ENCODE data around the gene COA1. TPM values are rescaled to one million over a fixed set of nuclear protein-coding genes. Genes with fewer than 3 reads are reported as not detected.

COA1 gene
- polyA plus RNA-seq, 6 donors from 2014 or later: 96.6 to 146 (median 107) TPM

GRCh38 chr7:43764807-43765491 is 35.6 kb upstream of the COA1 start:
- DNase-seq (no peak), ATAC-seq (ENCODE audit: low read depth in 2 of 2) (no peak)
- peak overlapping the region in 2 of 6 donors; percentile 83 to 95 for H3K27ac Mint-ChIP-seq
- no peaks in the 10 kb centered on the region for H3K9me3 Mint-ChIP-seq
- peaks cover 9 to 20% (median 10%) of the 10 kb centered on the region in 3 donors for H3K4me1 Mint-ChIP-seq
- H3K27me3 Mint-ChIP-seq: peaks cover 0 to 8% (median 3%) of the 10 kb centered on the region in 3 donors
- H3K36me3 Mint-ChIP-seq: no peaks in the 10 kb centered on the region
- H3K4me3 Mint-ChIP-seq: peak overlapping the region in 6 of 8 donors; percentile 64 to 87 (median 75)

- peak overlapping the region in 5 of 6 donors; percentile 44 to 95 (median 75) for H3K27ac Mint-ChIP-seq
- H3K4me3 Mint-ChIP-seq: peak overlapping the region; percentile 64 to 87 (median 70)
- peak; percentile 11 for DNase-seq
- H3K36me3 Mint-ChIP-seq: no peaks in the 10 kb centered on the region
- peaks cover 0 to 8% (median 4%) of the 10 kb centered on the region in 3 donors for H3K27me3 Mint-ChIP-seq
- ATAC-seq (ENCODE audit: low read depth in 2 of 2): peak; percentile 77
- H3K9me3 Mint-ChIP-seq: no peaks in the 10 kb centered on the region
- H3K4me1 Mint-ChIP-seq: peaks cover 9 to 22% (median 10%) of the 10 kb centered on the region in 3 donors
Measured at GRCh38 chr7:43764039-43764761, 34.9 kb upstream of the COA1 start.

- peak overlapping the region in 2 of 6 donors; percentile 37 to 65 for H3K27ac Mint-ChIP-seq
- no peaks in the 10 kb centered on the region for H3K36me3 Mint-ChIP-seq
- DNase-seq (no peak), ATAC-seq (ENCODE audit: low read depth in 2 of 2) (no peak)
- no peaks in the 10 kb centered on the region for H3K9me3 Mint-ChIP-seq
- peaks cover 10 to 22% (median 11%) of the 10 kb centered on the region in 3 donors for H3K4me1 Mint-ChIP-seq
- H3K27me3 Mint-ChIP-seq: peaks cover 0 to 8% (median 4%) of the 10 kb centered on the region in 3 donors
- H3K4me3 Mint-ChIP-seq: peak overlapping the region in 3 of 8 donors; percentile 2 to 64 (median 35)
Measured at GRCh38 chr7:43763183-43763582, 33.9 kb upstream of the COA1 start.

GRCh38 chr7:43761938-43762692 is 32.8 kb upstream of the COA1 start:
- no peaks in the 10 kb centered on the region for H3K36me3 Mint-ChIP-seq
- no peak for DNase-seq
- no peak for ATAC-seq (ENCODE audit: low read depth in 2 of 2)
- no peak overlapping the region for H3K27ac Mint-ChIP-seq
- no peaks in the 10 kb centered on the region for H3K9me3 Mint-ChIP-seq
- H3K4me3 Mint-ChIP-seq: peak overlapping the region in 1 of 8 donors; percentile 68
- H3K27me3 Mint-ChIP-seq: peaks cover 9 to 15% (median 14%) of the 10 kb centered on the region in 3 donors
- peaks cover 18 to 30% (median 20%) of the 10 kb centered on the region in 3 donors for H3K4me1 Mint-ChIP-seq

GRCh38 chr7:43761382-43761781 is 32.1 kb upstream of the COA1 start:
- Mint-ChIP-seq H3K9me3 (no peaks in the 10 kb centered on the region), H3K4me3 (peak overlapping the region in 2 of 8 donors; percentile 32 to 68), H3K27me3 (peaks cover 10 to 19% (median 15%) of the 10 kb centered on the region in 3 donors), H3K4me1 (peaks cover 18 to 30% (median 23%) of the 10 kb centered on the region in 3 donors), H3K36me3 (no peaks in the 10 kb centered on the region), H3K27ac (no peak overlapping the region)
- DNase-seq (no peak), ATAC-seq (ENCODE audit: low read depth in 2 of 2) (no peak)

- Mint-ChIP-seq H3K36me3 (no peaks in the 10 kb centered on the region), H3K4me3 (peak overlapping the region in 3 of 8 donors; percentile 20 to 56 (median 32)), H3K4me1 (peaks cover 18 to 30% (median 23%) of the 10 kb centered on the region in 3 donors), H3K9me3 (no peaks in the 10 kb centered on the region), H3K27ac (peak overlapping the region in 1 of 6 donors; percentile 3), H3K27me3 (peaks cover 10 to 19% (median 15%) of the 10 kb centered on the region in 3 donors)
- DNase-seq (no peak), ATAC-seq (ENCODE audit: low read depth in 2 of 2) (no peak)
Measured at GRCh38 chr7:43760861-43761260, 31.5 kb upstream of the COA1 start.

- Mint-ChIP-seq H3K27me3 (peaks cover 10 to 19% (median 18%) of the 10 kb centered on the region in 3 donors), H3K4me1 (peaks cover 12 to 21% (median 15%) of the 10 kb centered on the region in 3 donors), H3K36me3 (no peaks in the 10 kb centered on the region), H3K9me3 (no peaks in the 10 kb centered on the region), H3K4me3 (peak overlapping the region; percentile 45 to 93 (median 89)), H3K27ac (peak overlapping the region in 5 of 6 donors; percentile 2 to 78 (median 45))
- DNase-seq (peak; percentile 29), ATAC-seq (ENCODE audit: low read depth in 2 of 2) (peak; percentile 72 to 73)
Measured at GRCh38 chr7:43758822-43759683, 29.7 kb upstream of the COA1 start.

- DNase-seq (peak; percentile 53), ATAC-seq (ENCODE audit: low read depth in 2 of 2) (peak; percentile 74 to 75)
- Mint-ChIP-seq H3K36me3 (no peaks in the 10 kb centered on the region), H3K4me3 (peak within 1 kb of the TSS; percentile 45 to 93 (median 89)), H3K27me3 (peaks cover 10 to 19% (median 18%) of the 10 kb centered on the region in 3 donors), H3K9me3 (no peaks in the 10 kb centered on the region), H3K4me1 (peaks cover 12 to 14% (median 13%) of the 10 kb centered on the region in 3 donors), H3K27ac (peak within 1 kb of the TSS; percentile 30 to 78 (median 51))
Measured at GRCh38 chr7:43758029-43758821, 28.9 kb upstream of the COA1 start, which contains the start of gene BLVRA. TSS of gene BLVRA (plus strand) at chr7:43758680. CDS start at chr7:43771159, 12,479 bp downstream.

GRCh38 chr7:43757073-43757720 is 27.9 kb upstream of the COA1 start:
- H3K27ac Mint-ChIP-seq: peak overlapping the region in 2 of 6 donors; percentile 49 to 53

GRCh38 chr7:43756368-43757072 is 27.2 kb upstream of the COA1 start:
- ATAC-seq (ENCODE audit: low read depth in 2 of 2) (no peak), DNase-seq (no peak)
- H3K27me3 Mint-ChIP-seq: peaks cover 10 to 19% (median 14%) of the 10 kb centered on the region in 3 donors
- no peaks in the 10 kb centered on the region for H3K9me3 Mint-ChIP-seq
- H3K27ac Mint-ChIP-seq: no peak overlapping the region
- no peaks in the 10 kb centered on the region for H3K36me3 Mint-ChIP-seq
- H3K4me3 Mint-ChIP-seq: peak overlapping the region in 6 of 8 donors; percentile 27 to 82 (median 72)
- H3K4me1 Mint-ChIP-seq: peaks cover 8 to 14% (median 10%) of the 10 kb centered on the region in 3 donors

More at GRCh38 chr7:43757073-43757720, 27.9 kb upstream of the COA1 start:
- H3K27me3 Mint-ChIP-seq: peaks cover 10 to 19% (median 18%) of the 10 kb centered on the region in 3 donors
- H3K36me3 Mint-ChIP-seq: no peaks in the 10 kb centered on the region
- DNase-seq: no peak
- ATAC-seq (ENCODE audit: low read depth in 2 of 2): no peak
- H3K4me1 Mint-ChIP-seq: peaks cover 8 to 14% (median 10%) of the 10 kb centered on the region in 3 donors
- peak overlapping the region; percentile 45 to 92 (median 78) for H3K4me3 Mint-ChIP-seq
- H3K9me3 Mint-ChIP-seq: no peaks in the 10 kb centered on the region

GRCh38 chr7:43754596-43754995 is 25.3 kb upstream of the COA1 start:
- H3K9me3 Mint-ChIP-seq: no peaks in the 10 kb centered on the region
- H3K4me1 Mint-ChIP-seq: peaks cover 8 to 14% (median 10%) of the 10 kb centered on the region in 3 donors
- no peak for ATAC-seq (ENCODE audit: low read depth in 2 of 2)
- H3K27me3 Mint-ChIP-seq: peaks cover 15 to 17% (median 16%) of the 10 kb centered on the region in 3 donors
- H3K27ac Mint-ChIP-seq: peak overlapping the region in 1 of 6 donors; percentile 22
- no peaks in the 10 kb centered on the region for H3K36me3 Mint-ChIP-seq
- no peak for DNase-seq
- no peak overlapping the region for H3K4me3 Mint-ChIP-seq

Data from naive B cell (primary cell).